ENCODE data around the gene SH2D2A.

Gene SH2D2A

GRCh38 chr1:156847591-156848460, 31.2 kb upstream of the SH2D2A start:
- no peak for DNase-seq

GRCh38 chr1:156846643-156847042, 30.0 kb upstream of the SH2D2A start:
- no peak for DNase-seq

- DNase-seq = no peak
Measured at GRCh38 chr1:156845953-156846545, 29.4 kb upstream of the SH2D2A start.

GRCh38 chr1:156845055-156845952, 28.7 kb upstream of the SH2D2A start:
- peak; percentile 71 for DNase-seq

GRCh38 chr1:156844638-156845037, 28.0 kb upstream of the SH2D2A start:
- no peak for DNase-seq

- no peak for DNase-seq
Measured at GRCh38 chr1:156844102-156844501, 27.5 kb upstream of the SH2D2A start.

- DNase-seq = no peak
Measured at GRCh38 chr1:156842618-156843300, 26.1 kb upstream of the SH2D2A start.

GRCh38 chr1:156841295-156841855, 24.7 kb upstream of the SH2D2A start:
- no peak for DNase-seq

GRCh38 chr1:156840898-156841279, 24.2 kb upstream of the SH2D2A start:
- DNase-seq = no peak

- DNase-seq = no peak
Measured at GRCh38 chr1:156840186-156840897, 23.7 kb upstream of the SH2D2A start.

GRCh38 chr1:156839426-156840109, 22.9 kb upstream of the SH2D2A start:
- DNase-seq = no peak

- peak; percentile 78 for DNase-seq
Measured at GRCh38 chr1:156838972-156839371, 22.3 kb upstream of the SH2D2A start.

GRCh38 chr1:156836892-156837291, 20.2 kb upstream of the SH2D2A start:
- DNase-seq = no peak

- peak; percentile 79 for DNase-seq
Measured at GRCh38 chr1:156836041-156836654, 19.5 kb upstream of the SH2D2A start.

GRCh38 chr1:156834322-156834721, 17.7 kb upstream of the SH2D2A start:
- DNase-seq = no peak

- DNase-seq = no peak
Measured at GRCh38 chr1:156833603-156834002, 17.0 kb upstream of the SH2D2A start.

- DNase-seq = no peak
Measured at GRCh38 chr1:156832434-156832833, 15.8 kb upstream of the SH2D2A start.

- DNase-seq = no peak
Measured at GRCh38 chr1:156828400-156829124, 11.9 kb upstream of the SH2D2A start.

GRCh38 chr1:156826630-156827029, 10.0 kb upstream of the SH2D2A start:
- DNase-seq = no peak

- no peak for DNase-seq
Measured at GRCh38 chr1:156823210-156823790, 6.7 kb upstream of the SH2D2A start.

Data from activated effector memory CD4-positive, alpha-beta T cell treated with anti-CD3 and anti-CD28 coated beads, Interleukin-2, amount 50 U/mL, for 16 hours (primary cell).